Fibroblast of skin of back (primary cell): ENCODE measurements around the gene IQCF2.
A peak's percentile ranks its signal among the peaks of the same experiment; 100 is the strongest.
"Not testable (repeated sequence)": the region's sequence is repeated elsewhere in the genome, so short reads cannot be mapped to it uniquely, and the experiment has no call there.

ENCODE experiments used
- DNase-seq: peaks from one replicate; pipeline ENCODE4 v3.0.0-alpha.2; 2013

Gene IQCF2

DNA sequence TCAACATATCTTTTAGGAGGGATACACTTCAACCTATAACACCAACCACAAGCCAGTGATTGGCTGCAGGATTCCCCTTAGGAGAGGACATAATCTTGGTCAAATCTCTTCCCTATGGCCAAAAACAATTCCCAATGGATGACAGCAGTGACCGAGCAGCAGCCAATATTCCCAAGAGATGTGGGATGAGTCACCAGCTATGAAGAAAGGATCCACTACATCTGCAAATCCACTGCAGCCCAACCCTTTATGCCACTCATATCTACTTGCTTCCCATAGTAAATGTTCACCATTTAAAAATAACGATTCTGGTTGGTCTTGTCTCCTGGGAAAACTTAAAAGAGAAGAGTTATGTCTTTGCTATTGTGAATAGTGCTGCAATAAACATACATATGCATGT lies 18.5 kb downstream of the IQCF2 start:
- DNase-seq: peak; percentile 35

DNA sequence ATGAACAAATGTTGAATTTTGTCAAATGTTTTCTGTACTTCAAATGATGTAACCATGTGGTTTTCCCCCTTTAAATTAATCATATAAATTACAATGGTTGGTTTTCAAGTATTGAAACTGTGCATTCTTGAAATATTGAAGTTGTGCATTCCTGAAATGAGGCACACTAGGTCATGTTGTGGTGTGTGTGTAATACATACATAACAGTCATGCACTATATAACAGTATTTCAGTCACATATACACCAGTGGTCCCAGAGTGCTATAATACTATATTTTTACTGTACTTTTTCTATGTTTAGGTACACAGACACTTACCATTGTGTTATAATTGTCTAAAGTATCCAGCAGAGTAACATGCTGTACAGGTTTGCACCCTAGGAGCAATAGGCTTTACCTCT lies 25.0 kb downstream of the IQCF2 start:
- no peak for DNase-seq

GRCh38 chr3:51887620-51888019 lies 26.2 kb downstream of the IQCF2 start:
- DNase-seq: no peak

- no peak for DNase-seq
Observed at GRCh38 chr3:51888463-51889105, 27.2 kb downstream of the IQCF2 start.

GRCh38 chr3:51891242-51892039 lies 30.0 kb downstream of the IQCF2 start:
- no peak for DNase-seq

- DNase-seq: no peak
Observed at GRCh38 chr3:51894391-51894790, 33.0 kb downstream of the IQCF2 start.

- no peak for DNase-seq
Observed at GRCh38 chr3:51894939-51895338, 33.5 kb downstream of the IQCF2 start.

DNA sequence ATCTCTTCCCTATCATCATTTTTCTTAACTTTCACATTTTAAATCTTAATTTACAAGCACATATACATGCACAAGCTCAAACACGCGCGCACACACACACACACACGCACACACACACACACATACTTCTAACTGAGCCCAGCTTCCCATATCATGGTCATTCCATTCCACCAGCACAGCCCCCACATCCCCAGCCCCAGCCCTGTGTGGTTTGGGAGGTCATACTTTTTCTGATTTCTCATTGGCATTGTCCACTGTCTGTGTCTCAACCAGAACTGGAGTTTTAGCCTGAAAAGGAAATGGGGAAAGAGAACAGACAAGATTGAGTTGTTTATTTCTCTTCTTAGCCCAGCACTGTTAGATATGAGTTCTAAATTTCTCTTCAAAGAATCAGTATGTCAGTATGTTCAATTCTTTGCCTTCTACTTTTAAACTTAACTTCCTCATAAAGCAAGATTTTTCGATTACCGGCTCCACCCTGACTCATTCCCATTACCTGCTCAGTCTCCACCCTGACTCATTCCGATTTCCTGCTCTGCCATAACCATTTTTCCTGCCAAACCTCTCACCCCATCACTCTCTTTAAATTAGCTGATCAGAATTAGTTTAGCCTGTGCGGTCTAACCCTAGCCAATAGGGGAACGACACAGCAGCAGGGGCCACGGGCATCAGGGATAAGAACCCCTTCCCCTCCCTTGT lies 35.3 kb downstream of the IQCF2 start:
- DNase-seq: no peak

GRCh38 chr3:51897391-51897790 lies 36.0 kb downstream of the IQCF2 start:
- DNase-seq: no peak

DNA sequence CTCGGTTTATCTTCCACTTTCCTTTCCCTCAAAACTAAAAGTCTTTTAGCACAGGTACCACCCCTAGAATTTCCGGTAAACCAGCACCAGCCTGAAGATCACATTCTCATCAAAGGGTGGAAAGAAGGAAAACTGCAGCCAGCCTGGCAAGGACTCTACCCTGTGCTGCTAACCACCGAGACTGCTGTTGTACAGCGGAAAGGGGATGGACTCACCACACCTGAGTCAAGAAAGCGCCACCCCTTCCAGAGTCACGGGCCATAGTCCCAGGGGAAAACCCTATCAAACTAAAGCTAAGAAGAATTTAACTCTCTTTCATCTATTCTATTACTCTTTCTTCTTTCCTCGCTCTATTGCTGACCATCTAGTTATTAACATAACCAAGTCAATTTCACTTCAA lies 38.6 kb downstream of the IQCF2 start:
- DNase-seq: not testable (repeated sequence)

- not testable (repeated sequence) for DNase-seq
Observed at GRCh38 chr3:51902361-51902760, 40.9 kb downstream of the IQCF2 start.

- no peak for DNase-seq
Observed at GRCh38 chr3:51904034-51904823, 42.8 kb downstream of the IQCF2 start.

- DNase-seq: no peak
Observed at GRCh38 chr3:51908026-51908425, 46.6 kb downstream of the IQCF2 start.
